Stimulated activated CD8-positive, alpha-beta memory T cell treated with anti-CD3 and anti-CD28 coated beads, Interleukin-12 subunit alpha, Interleukin-12 subunit beta, amount 100 ng/mL, for 24 hours (primary cell): ENCODE results near the gene CARTPT.

Source experiments
- DNase-seq: peaks from one replicate; pipeline ENCODE4 v3.0.0-alpha.2; 2020; ENCODE audit errors: extremely low read depth

Gene CARTPT

DNA sequence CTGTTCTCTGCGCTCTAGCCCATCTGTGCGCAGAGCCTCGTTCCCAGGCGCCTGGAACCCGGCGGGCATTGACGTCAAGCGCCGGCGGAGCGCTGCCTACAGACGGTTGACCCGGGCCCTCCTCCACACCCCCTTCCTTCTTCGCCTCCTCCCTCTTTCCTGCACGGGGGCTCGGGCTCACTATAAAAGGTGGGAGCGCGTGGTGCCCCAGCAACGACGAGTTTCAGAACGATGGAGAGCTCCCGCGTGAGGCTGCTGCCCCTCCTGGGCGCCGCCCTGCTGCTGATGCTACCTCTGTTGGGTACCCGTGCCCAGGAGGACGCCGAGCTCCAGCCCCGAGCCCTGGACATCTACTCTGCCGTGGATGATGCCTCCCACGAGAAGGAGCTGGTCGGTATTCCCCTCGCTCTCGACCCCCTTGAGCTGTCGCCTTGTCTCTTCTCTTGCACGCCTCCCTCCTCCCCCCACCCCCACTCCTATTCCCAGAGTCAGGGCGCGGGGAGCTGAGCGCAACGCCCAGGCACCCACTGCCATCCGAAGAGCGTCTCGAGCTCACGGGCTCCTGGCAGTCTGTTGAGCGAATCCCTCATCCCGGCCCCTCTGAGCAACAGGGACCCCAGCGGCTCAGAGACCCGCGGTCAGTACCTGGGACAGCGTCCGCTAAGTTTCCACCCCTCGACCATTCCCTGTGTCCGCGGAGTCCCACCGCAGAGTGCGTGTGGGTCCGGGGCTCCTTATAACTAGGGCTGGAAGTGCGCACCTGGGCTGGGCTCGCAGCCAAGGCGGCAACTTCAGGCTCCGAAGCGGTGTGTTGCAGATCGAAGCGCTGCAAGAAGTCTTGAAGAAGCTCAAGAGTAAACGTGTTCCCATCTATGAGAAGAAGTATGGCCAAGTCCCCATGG, at the start of gene CARTPT:
TSS of gene CARTPT (plus strand) at position 213 of the 902 bp plus-strand sequence. CDS start at position 232, 19 bp downstream.
- DNase-seq = no peak

- DNase-seq = no peak
Measured at GRCh38 chr5:71677977-71678376, 41.1 kb upstream of the CARTPT start.

DNA sequence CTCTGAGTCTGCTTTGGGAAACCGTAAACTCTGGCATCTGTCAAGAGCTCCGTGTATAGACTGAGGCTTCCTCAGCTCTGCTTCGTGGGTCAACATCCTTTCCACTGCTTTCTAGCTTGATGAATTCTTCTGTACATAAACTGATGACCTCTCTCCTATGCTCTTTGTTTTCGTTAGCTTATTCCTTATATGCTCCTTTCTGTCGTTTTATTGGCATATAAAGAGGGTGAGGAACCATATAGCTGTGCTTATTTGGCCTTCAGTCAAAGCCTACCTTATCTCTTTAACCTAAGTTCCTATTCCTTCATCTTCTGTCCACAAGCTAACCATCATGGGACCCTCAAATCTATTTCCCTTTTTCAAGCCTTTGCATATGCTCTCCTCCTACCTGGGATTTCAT, 39.4 kb upstream of the CARTPT start:
- DNase-seq = no peak

GRCh38 chr5:71680510-71680909, 38.6 kb upstream of the CARTPT start:
- no peak for DNase-seq

- no peak for DNase-seq
Measured at GRCh38 chr5:71681296-71681695, 37.8 kb upstream of the CARTPT start.

- no peak for DNase-seq
Measured at GRCh38 chr5:71684309-71684708, 34.8 kb upstream of the CARTPT start.

DNA sequence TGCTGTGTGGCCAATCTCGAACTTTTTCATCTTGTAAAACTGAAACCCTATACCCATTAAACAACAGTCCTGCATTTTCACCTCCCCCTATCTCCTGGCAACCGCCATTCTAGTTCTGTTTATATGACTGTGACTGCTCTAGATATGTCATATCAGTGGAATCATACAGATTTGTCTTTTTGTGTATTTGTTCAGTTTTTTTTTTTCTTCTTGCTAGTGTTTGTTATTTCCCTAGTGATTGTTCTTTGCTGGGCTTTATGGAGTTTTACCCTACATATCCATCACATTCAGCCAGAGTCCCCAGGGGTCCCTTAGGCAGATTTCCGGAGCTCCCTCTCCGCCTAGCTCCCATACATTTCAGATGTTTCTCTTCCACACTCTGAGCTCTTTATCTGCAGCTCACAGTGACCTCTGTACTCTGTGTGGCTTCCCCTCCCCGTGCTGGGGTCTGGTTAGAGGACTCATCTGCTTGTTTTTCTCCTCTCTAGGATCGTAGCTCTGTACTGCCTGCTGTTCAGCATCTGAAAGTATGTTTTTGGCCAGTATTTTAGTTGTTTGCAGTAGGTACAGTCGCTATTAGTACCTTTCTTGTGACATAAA, 25.1 kb upstream of the CARTPT start:
- no peak for DNase-seq

DNA sequence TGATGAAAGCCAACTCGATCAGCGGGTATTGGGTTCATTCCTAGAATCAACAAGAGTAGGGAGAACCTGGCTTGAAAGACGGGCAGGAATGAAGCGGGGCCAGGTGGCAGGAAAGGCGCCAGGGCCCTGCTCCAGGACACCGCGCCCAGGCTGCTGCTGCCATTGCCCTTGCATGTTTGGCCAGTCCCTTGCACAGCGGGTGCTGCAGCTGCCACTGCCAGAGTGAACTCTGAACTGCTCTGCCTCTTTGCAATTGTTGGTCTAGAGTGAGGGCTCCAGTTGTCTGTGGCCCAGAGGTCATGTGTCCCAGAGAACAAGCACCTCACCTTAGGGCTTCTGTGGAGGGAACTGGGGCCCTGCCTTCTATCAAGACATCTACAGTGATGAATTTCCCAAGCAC, 24.0 kb upstream of the CARTPT start:
- no peak for DNase-seq

DNA sequence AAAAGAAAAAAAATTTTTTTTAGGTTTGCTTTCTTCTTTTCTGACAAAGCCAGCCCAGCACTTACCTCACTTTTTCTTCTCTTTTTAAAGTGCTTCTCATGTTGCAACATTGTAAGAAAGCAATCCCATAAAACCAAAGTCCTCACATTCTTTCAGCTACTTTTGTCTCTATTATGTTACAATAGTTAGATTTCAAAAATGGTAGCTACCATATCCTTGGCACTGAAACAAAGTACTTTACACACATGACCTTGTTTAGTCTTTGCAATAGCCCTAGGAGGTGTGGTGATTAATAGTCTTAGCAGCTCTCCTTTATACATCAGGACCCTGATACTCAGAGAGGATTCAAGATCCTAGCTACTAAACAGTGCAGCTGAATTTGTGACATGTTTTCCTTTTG, 23.5 kb upstream of the CARTPT start:
- no peak for DNase-seq

GRCh38 chr5:71697967-71698366, 21.1 kb upstream of the CARTPT start:
- no peak for DNase-seq

DNA sequence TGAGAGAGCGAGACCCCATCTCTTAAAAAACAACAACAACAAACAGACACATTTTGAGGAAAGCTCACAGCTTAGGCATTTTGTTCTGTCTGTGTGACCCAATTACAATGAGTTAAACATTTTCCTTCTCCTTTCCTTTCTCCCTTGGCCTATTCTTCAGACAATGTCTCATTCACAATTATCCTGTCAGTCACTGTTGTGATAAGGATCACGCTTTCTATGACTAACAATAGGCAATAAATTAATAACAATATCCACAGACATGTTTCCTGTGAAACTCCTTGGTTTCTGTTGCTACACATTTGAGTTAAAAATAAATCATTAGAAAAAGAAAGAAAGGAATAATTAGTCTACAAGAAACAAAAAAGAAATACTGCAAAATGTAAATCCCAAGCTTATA, 19.8 kb upstream of the CARTPT start:
- no peak for DNase-seq

GRCh38 chr5:71699751-71700150, 19.3 kb upstream of the CARTPT start:
- no peak for DNase-seq

DNA sequence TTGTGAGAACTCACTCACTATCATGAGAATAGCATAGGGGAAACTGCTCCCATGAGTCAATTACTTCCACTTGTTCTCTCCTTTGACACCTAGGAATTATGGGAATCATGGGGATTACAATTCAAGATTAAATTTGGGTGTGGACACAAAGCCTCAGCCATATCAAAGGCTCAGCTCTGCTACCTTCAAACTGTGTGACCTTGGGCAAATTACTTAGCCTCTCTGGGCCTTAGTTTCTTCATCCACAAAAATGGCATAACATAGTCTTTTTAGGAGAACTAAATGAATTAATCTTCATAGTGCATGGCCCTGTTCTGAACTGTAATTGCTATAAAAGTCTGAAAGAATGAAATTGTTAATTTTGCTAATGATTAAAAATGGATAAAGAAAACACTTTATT, 18.3 kb upstream of the CARTPT start:
- DNase-seq = no peak

DNA sequence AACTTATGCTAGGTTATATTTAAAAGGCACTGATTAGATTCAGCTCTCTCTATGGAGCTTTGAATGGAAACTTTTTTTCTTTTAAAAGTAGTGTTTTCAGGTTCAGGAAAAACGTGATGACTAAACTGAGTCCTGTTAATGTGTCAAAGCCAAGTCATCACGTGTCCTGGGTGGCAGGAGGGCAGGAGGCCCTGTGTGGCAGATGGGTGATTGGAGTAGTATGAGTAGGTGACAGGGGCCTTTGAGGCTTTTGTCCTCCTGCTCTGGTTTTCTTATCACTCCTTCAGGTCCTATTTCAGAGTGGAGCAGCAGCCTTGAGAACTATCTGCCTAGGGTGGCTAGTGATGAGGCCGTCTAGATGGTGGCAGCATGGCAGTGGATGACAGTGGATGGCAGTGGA, 17.7 kb upstream of the CARTPT start:
- DNase-seq = no peak

DNA sequence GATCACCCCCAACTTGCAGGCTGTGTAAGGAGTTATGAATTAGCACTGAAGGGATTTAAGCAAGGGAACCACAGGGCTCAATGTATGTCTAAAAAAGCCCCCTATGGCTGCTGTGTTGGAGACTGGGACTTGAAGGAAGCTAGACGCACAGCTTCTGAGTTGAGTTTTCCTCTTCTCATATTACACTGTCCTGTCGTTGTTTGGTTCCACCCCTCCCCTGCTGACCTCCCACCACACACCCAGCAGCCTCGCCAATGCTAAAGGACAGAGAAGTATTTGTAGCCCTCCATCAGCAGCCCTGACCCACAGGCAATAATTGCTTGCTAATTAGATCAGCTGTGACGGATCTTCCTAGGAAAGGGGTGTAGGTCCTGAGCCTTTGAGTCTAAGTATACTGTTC, 15.1 kb upstream of the CARTPT start:
- DNase-seq = no peak

- no peak for DNase-seq
Measured at GRCh38 chr5:71705421-71705820, 13.7 kb upstream of the CARTPT start.

- DNase-seq = no peak
Measured at GRCh38 chr5:71706906-71707305, 12.2 kb upstream of the CARTPT start.

- no peak for DNase-seq
Measured at GRCh38 chr5:71711610-71712009, 7.5 kb upstream of the CARTPT start.

GRCh38 chr5:71714911-71715310, 4.2 kb upstream of the CARTPT start:
- DNase-seq = no peak

GRCh38 chr5:71727978-71728377, 8.9 kb downstream of the CARTPT start:
- no peak for DNase-seq

DNA sequence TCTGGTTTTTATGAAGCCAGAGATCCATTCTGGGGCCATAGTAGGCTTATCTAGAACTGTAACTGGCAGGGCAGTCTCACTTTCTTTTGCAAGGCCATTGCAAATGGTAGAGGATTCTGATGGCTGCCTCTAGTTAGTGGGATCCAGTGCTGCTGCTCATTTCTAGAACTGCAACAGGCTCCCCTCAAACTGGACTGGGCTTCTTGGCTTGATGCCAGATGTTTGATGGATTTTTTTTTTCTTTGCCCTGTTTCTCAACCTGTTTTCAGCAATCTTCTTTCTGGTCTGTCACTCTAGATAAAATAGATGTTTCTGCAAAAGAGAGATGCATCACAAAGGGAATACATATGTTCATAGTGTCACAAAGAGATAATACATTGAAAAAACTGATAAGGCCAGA, 11.9 kb downstream of the CARTPT start:
- DNase-seq = no peak

DNA sequence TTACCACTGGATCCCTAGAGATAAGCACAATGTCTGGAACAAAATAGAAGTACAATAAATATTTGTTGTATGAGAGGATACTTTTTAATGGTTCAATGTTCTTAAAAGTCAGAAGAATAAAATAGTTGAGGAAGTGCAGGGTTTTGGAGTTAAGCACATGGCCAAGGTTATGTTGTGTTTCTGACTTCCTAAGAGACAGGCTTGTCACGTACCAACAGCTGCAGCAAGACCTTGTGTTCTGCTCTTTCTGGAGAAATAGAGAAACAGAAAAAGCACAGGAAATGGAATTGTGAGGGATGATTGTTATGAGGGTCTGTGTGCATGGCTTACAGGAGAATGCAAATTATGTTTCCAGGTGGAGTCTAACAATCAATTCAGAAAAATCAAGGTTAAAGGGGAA, 12.9 kb downstream of the CARTPT start:
- no peak for DNase-seq

- DNase-seq = no peak
Measured at GRCh38 chr5:71734141-71734540, 15.1 kb downstream of the CARTPT start.
